Measurements from ENCODE around the gene FBP2. TPM values are rescaled to one million over a fixed set of nuclear protein-coding genes. Genes with fewer than 3 reads are reported as not detected.
"Not testable (repeated sequence)": the region's sequence is repeated elsewhere in the genome, so short reads cannot be mapped to it uniquely, and the experiment has no call there.

The FBP2 gene
- total RNA-seq, 2 donors from 2014 or later, result 0.31 to 0.62 TPM

- peak in 1 of 2 donors; percentile 68 for ATAC-seq
- intact Hi-C loops (cut with DNase I), result no loop called here
Observed at GRCh38 chr9:94568250-94568889, 25.3 kb downstream of the FBP2 start.

GRCh38 chr9:94567271-94567670 lies 26.4 kb downstream of the FBP2 start:
- DNase-seq, result no peak
- intact Hi-C loops (cut with DNase I), result no loop called here
- ATAC-seq, result no peak

More at GRCh38 chr9:94568250-94568889, 25.3 kb downstream of the FBP2 start:
- DNase-seq, result no peak

- intact Hi-C loops (cut with DNase I), result no loop called here
- DNase-seq (no peak), ATAC-seq (no peak)
Observed at GRCh38 chr9:94566550-94566949, 27.1 kb downstream of the FBP2 start.

GRCh38 chr9:94564279-94564678 lies 29.3 kb downstream of the FBP2 start:
- ATAC-seq; DNase-seq; intact Hi-C loops (cut with DNase I): not testable (repeated sequence)

- no peak for DNase-seq
- no peak for ATAC-seq
- intact Hi-C loops (cut with DNase I), result no loop called here
Observed at GRCh38 chr9:94563548-94563947, 30.1 kb downstream of the FBP2 start.

DNA sequence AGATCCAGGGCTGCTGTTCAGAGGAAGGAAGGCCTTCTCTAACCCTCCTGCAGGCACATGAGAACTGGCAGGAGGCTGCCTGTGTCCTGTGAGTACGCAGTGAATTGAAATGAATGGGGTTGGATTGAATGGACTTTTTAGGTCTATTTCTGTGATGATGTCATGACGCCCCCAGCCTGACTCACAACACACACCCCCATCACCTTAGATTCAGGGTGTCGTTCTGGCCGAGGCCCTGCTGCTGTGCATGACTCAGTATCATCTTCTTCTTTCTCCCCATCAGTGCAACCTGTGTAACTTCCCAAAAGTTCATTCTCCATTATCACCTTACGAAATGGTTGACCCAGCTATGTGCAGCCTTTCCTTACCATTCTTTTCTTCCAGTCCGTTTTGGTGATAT lies 33.4 kb downstream of the FBP2 start:
- ATAC-seq, result no peak

GRCh38 chr9:94557376-94557775 lies 36.2 kb downstream of the FBP2 start:
- ATAC-seq, result no peak
- intact Hi-C loops (cut with DNase I), result no loop called here
- DNase-seq, result no peak

More for the DNA sequence above, 33.4 kb downstream of the FBP2 start:
- intact Hi-C loops (cut with DNase I), result no loop called here
- no peak for DNase-seq

DNA sequence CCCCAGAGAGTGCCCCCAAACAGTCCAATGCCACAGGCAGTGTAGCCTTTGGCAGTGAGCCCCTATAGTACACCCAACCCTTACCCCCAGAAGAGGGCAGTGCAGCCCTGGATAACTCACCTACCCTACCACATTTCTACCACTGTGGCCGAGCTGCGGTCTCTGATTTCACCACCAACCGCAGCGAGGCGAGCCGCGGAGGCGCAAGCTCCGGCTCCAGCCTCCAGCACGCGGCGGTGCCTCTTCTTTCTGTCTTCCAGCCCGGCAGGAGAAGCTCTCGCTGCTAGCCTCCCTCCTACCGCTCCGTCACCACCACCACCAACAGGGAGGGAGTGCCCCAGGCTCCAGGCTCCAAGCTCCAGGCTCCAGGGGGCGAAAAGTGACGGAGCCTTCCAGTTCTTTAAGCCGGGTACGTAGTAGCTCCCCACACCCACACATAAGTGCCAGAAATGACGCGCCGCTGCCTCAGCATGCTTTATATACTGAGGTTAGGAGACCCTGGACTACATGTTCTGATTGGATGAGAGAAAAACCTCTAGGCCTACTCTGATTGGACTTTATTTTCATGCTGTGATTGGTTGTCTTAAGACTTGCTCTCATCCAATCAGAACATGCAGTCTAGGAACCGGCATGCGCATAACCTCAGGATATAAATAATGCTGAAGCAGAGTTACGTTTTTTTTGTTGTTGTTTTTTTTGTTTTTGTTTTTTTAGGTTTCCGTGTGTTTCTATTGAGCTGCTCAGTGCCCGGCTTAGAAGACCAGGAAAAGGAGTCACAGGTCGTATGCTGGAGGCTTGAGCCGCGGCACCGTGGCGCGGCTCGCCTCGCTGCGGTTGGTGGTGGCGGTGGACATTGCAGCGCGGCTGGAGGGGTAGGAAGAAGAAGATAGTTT lies 38.9 kb downstream of the FBP2 start, which contains the start of gene PCAT7:
Gene PCAT7, plus strand, starts transcription at position 645 of the 893 bp plus-strand sequence.
- intact Hi-C loops (cut with DNase I), result no loop called here
- DNase-seq, result peak; percentile 22
- ATAC-seq, result peak; percentile 79 to 92

DNA sequence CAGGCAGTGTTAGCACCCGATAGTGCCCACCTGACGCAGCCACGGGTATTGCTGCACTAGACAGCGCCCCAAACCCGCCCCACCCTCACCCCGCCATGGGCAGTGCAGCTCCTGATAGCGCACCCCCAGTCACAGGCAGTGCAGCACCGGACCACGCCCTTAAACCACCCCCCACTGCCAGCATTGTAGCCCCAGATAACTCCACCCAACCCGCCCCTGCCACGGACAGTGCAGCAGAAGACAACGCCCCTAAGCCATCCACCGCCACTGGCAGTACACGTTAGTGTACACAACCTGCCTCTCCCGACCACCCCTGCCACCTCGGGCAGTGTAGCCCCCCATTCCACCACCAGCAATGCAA lies 39.6 kb downstream of the FBP2 start:
- DNase-seq (no peak), ATAC-seq (no peak)
- intact Hi-C loops (cut with DNase I), result no loop called here

GRCh38 chr9:94553029-94553938 lies 40.3 kb downstream of the FBP2 start:
- intact Hi-C loops (cut with DNase I), result no loop called here
- ATAC-seq, result no peak
- DNase-seq, result no peak

- ATAC-seq (no peak), DNase-seq (no peak)
- intact Hi-C loops (cut with DNase I), result no loop called here
Observed at GRCh38 chr9:94545940-94546339, 47.7 kb downstream of the FBP2 start.

- DNase-seq, ATAC-seq: not testable (repeated sequence)
Observed at GRCh38 chr9:94544335-94544734, 49.3 kb downstream of the FBP2 start.

DNA sequence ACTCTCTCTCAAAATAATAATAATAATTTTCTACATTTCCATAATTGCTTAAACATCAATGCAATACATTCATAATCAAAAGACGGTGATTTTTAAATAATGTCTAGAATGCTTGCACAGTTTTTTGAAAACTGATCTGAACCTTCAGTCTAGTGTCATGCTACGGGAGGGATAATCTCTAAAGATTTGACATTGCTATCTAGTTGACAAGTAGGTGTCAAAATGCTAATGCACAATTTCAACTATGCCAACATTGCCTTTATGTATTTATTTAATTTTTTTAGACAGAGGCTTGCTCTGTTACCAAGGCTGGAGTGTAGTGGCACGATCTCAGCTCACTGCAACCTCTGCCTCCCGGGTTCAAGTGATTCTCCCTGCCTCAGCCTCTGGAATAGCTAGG lies 54.7 kb downstream of the FBP2 start:
- no peak for ATAC-seq
- DNase-seq, result no peak
- intact Hi-C loops (cut with DNase I), result no loop called here

More at GRCh38 chr9:94544335-94544734, 49.3 kb downstream of the FBP2 start:
- intact Hi-C loops (cut with DNase I), result not testable (repeated sequence)

DNA sequence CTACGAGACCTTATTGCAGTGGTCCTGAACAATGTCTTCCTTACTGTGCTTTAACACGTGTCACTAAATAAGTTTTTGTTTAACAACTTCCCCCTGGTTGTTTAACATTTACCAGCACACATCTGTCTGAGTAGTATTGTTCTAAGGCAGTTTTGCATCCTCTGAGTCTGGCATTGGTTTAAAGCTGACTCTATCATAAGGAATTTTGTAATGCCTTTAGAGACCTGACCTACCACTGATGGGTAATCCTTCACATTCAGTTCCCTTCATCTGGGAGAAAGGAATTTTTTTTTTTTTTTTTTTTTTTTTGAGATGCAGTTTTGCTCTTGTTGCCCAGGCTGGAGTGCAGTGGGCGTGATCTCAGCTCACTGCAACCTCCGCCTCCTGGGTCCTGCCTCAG lies 58.7 kb downstream of the FBP2 start:
- intact Hi-C loops (cut with DNase I), result no loop called here
- DNase-seq (no peak), ATAC-seq (no peak)

DNA sequence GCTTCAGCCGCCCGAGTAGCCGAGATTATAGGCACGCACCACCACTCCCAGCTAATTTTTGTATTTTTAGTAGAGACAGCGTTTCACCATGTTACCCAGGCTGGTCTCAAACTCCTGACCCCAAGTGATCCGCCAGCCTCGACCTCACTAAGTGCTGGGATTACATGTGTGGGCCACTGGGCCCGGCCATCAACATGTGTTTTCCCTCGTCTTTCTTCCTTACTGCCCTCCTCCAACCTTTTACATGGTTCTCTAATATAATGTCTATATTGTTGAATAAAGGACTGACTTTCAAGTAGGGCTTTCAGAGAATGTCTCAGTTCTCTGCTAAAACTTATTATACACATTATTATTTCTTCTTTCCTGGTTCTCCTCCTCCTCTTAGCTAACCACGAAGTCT lies 60.0 kb downstream of the FBP2 start:
- DNase-seq (no peak), ATAC-seq (no peak)
- intact Hi-C loops (cut with DNase I), result no loop called here

DNA sequence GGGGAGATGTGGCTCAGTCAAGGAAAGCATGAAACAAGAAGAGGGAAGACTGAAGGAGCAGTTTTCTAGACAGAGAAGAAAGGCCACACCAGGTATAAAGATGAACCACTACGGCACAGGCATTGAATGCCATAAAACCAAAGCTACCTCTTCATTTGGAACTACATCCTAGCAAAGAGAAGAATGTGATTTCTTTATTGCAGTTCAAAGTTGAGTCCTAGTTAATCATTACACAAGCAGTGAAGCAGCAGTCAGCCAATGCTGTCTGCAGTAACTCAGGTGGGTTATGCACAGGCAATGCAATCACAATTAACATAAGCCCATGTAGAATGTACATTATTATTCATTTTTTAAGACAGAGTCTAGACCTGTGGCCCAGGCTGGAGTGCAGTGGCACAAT lies 60.5 kb downstream of the FBP2 start:
- intact Hi-C loops (cut with DNase I), result no loop called here
- no peak for DNase-seq
- no peak for ATAC-seq

DNA sequence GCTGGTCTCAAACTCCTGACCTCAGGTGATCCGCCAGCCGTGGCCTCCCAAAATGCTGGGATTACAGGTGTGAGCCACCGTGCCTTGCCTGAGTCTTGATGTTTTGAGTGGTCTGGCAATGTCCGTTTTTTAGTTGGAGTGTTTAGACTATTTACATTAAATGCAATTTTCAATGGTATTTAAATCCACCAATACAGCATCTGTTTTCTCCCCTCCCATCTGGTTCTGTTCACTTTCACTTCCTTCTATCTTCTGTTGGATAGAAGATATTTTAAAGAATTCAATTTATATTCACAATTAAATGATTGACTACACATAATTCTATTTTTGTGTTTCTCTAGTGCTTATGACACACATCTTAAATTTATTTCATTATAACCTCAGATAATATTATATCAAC lies 64.7 kb downstream of the FBP2 start:
- intact Hi-C loops (cut with DNase I), result no loop called here
- ATAC-seq, result no peak
- no peak for DNase-seq

GRCh38 chr9:94526951-94527350 lies 66.7 kb downstream of the FBP2 start:
- no peak for DNase-seq
- ATAC-seq, result no peak

DNA sequence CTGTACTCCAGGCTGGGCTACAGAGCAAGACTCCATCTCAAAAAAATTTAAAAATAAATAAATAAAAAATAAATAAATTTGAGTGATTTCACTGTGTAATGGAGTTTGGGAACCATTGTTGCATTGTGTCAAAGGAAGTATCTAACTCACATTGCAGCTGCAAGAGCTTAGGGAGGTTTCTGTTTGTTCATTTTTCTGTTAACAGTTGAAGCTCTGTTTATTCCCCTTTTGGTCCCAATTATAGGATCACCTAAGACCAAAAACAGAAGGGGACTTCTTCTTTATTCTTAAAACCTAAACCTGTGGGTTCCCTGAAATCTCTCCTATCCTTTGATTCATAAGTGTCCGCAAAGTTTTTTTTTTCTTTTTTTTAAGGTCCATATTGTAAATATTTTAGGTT lies 67.4 kb downstream of the FBP2 start:
- intact Hi-C loops (cut with DNase I), result no loop called here
- no peak for DNase-seq
- ATAC-seq, result no peak

More at GRCh38 chr9:94526951-94527350, 66.7 kb downstream of the FBP2 start:
- intact Hi-C loops (cut with DNase I), result no loop called here

All from left cardiac atrium (tissue), 4 donors.